HG03571 (cell line): Measurements from ENCODE around the gene RGS9.
"Not testable (repeated sequence)": the region's sequence is repeated elsewhere in the genome, so short reads cannot be mapped to it uniquely, and the experiment has no call there.

Source experiments
- ATAC-seq: cut with Tn5 transposase; IDR thresholded peaks from one replicate; pipeline ENCODE4 v1.9.1; 2021; ENCODE audit not compliant: unreplicated experiment

Gene RGS9

DNA sequence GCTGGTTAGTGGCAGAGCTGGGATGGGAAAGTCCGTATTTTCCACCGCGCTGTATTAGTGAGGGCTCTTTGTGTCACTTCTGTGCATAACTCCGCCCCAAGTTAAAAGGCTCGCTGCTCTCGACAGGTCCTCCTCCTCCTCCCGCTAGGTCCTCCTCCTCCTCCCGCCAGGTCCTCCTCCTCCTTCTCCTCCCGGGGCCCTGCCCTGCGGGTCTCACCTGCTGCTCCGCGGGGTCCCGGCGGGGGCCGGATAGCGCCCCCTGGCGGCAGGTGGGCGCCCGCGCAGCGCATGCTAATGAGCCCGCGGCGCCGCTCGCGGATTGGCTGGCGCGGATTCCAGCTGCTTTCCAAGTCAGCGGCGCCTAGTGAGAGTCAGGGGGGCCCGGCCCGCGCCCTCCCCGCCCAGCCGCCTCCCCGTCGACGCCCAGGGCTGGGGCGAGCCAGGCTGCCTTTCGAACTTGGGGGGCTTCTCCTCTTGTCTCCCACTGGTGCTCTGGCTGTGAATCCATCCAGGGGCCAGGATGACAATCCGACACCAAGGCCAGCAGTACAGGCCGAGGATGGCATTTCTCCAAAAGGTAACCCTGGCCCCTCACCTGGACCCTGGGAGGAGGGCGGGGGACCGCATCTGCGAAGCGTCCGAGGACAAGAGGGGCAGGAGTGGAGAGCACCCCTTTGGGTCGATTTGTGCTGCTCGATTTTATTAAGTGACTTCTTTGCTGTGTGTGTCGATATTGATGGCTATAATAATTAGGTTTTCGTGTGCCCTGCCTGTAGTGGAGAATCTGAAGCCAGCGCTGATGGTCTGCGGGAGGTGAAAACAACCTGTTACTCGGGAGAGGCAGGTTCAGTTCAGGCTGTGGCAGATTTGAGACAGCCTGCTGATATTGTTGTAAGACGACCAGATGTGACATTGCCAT lies at the start of gene RGS9:
Gene RGS9, plus strand, starts transcription at position 350 of the 919 bp plus-strand sequence. Its CDS starts 171 bp downstream, at position 521.
- peak; percentile 87 for ATAC-seq

DNA sequence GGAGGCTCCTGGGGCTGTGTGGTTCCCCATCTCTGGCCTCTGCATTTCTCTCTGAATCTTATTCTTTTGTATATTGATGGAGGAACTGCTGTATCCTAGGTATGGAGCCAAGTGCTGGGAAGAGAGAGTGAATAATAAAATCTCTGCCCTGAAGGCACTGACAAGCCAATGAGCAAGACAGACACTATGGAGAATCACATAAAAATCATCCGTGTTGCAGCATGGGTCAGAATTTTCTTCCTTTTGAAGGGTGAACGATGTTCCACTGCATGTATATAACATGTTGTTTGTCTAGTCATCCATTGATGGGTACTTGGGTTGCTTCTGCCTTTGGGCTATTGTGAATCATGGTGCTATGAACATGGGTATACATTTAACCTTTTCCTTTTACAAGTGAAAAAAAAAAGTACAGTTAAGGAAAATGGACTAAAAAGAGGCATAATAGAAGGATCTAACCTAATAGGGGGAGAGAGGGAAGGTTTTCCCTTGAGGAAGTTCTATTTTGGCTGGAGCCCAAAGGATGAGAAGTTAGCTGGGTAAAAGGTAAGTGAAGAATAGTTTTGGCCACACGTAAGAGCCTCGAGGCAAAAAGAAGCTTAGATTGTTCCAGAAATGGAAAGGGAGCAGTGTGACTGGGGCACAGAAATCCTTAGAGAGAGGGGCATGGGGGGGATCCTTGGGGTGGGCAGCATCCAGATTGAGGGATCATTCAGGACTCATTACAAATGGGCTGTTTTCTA lies 48.4 kb upstream of the RGS9 start:
- no peak for ATAC-seq

DNA sequence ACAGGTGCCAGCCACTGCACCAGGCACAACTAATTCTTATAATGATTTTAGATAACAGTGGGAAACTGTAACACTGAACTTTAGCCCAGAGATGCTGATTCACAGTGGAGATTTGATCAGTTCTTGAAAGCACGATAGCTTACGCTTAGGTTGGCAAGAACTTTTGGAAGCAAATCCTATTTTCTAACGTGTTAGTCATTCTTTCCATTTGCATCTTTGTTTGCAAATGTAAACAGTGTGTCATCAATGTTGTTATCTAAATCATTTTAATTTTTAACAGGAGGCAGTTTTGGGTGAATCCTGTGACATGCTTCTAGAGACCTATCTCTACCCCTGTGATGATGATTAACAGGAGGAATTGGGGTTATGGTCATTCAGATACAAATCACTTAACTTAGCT lies 44.9 kb upstream of the RGS9 start:
- no peak for ATAC-seq

DNA sequence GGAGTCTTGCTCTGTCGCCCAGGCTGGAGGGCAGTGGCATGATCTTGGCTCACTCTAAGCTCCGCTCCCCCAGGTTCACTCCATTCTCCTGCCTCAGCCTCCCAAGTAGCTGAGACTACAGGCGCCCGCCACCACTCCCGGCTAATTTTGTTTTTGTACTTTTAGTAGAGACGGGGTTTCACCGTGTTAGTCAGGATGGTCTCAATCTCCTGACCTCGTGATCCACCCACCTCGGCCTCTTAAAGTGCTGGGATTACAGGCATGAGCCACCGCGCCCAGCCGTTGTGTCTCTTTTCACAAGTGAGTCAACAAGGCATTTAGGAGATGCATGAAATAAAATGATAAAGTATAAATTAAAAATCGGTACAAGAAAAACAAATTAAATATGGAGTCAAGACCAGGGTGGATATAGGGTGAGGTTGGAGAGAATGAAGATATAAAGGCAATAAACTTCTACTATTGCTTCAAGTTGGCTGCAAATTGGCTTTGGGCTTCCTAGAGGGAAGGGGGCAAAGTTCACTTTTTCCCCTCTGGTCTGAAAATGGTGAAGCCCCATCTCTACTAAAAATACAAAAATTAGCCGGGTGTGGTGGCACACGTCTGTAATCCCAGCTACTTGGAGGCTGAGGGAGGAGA lies 44.3 kb upstream of the RGS9 start:
- ATAC-seq, result not testable (repeated sequence)

DNA sequence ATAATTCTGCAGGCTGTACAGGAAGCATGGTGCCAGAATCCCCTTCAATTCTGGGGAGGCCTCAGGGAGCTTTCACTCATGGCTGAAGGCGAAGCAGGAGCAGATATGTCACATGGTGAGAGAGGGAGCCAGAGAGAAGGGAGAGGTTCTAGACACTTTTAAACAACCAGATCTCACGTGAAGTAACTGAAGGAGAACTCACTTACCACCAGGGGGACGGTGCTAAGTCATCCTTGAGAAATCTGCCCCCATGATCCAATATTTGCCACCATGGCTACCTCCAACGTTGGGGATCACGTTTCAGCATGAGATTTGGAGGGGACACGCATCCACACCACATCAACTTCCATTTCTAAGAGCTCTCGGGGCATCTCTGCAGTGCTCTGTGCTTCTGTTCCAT lies 43.2 kb upstream of the RGS9 start:
- no peak for ATAC-seq

DNA sequence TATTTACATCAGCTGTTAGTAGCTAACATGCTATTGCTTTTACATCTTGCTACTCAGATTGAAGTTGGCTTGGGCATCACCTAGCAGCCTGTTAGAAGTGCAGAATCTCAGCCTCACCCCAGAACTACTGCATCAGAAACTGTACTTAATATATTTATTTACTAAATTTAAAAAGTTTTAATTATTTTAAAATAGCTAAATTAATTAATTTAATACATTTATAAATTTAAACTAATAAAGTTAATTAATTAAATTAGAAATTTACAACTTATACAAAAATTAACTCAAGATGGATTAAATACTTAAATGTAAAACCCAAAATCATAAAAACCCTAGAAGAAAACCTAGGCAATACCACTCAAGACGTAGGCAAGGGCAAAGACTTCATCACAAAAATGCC lies 41.7 kb upstream of the RGS9 start:
- ATAC-seq, result no peak

DNA sequence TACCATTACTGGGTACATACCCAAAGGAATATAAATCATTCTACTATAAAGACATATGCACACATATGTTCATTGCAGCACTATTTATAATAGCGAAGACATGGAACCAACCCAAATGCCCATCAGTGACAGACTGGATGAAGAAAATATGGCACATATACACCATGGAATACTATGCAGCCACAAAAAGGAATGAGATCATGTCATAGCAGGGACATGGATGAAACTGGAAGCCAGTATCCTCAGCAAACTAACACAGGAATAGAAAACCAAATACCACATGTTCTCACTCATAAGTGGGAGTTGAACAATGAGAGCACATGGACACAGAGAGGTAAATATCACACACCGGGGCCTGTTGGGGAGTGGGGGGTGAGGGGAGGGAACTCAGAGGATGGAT lies 40.8 kb upstream of the RGS9 start:
- ATAC-seq, result not testable (repeated sequence)

DNA sequence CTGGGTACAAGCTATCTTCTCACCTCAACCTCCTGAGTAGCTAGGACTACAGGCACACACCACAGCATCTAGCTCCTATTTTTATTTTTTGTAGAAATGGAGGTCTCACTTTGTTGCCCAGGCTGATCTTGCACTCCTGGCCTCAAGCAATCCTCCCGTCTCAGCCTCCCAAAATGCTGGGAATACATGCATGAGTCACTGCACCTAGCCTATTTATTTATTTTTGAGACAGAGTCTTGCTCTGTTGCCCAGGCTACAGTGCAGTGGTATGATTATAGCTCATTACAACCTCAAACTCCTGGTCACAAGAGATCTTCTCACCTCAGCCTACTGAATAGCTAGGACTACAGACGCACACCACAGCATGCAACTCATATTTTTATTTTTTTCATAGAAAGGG lies 40.1 kb upstream of the RGS9 start:
- no peak for ATAC-seq

DNA sequence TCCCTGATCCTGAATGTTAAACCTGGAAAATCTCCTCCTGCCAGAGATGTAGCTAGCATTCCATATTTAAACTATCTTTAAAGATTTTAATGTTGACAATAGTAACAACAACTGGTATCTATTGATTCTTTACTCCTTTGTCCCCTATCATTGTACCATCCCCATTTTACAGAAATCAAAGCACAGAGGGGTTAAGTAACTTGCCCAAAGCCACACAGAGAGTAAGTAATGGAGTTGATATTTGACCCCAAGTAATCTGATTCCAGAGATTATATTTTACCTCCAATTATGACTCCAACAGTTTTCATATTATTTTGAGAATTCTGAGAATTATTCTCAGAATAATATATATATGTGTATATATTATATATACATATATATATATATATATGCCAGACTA lies 37.7 kb upstream of the RGS9 start:
- no peak for ATAC-seq

DNA sequence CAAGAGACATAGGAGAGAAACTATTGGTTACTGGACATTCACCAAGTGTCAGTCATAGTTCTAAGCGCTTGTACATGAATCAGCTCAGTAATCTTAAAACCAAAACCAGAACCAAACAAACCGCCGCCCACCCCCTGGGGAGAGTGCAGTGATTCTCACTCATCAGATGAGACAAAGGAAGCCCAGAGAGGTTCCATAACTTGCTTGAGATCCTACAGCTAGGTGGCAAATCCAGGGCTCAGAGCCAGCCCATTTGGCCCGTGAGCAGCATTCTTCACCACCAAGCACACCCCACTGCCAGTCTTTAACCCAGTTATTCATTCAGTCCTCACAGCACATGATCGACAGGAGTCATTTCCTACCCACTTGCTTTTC lies 37.2 kb upstream of the RGS9 start:
- ATAC-seq, result peak; percentile 88

DNA sequence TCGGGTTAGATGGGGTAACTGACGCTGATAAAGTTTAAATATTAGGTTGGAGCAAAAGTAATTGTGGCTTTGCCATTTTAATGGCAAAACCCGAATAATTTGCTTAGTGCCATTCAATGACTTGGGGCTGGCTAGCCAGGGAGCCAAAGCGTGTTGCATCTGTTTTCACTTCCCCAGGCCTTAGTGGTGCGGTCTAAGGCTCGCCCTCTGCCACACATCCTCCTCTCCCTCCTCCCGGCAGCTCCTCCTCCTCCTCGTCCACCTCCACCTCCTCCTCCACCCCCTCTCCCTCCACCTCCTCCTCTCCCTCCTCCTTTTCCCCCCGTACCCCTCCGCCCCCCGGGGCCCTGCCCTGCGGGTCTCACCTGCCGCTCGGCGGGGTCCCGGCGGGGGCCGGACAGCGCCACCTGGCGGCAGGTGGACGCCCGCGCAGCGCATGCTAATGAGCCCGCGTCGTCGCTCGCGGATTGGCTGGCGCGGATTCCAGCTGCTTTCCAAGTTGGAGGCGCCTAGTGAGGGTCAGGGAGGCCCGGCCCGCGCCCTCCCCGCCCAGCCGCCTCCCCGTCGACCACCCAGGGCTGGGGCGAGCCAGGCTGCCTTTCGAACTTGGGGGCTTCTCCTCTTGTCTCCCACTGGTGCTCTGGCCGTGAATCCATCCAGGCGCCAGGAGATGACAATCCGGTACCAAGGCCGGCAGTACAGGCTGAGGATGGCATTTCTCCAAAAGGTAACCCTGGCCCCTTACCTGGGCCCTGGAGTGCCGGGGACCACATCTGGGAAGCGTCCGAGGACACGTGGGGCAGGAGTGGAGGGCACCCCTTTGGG lies 36.6 kb upstream of the RGS9 start:
- peak; percentile 80 for ATAC-seq

DNA sequence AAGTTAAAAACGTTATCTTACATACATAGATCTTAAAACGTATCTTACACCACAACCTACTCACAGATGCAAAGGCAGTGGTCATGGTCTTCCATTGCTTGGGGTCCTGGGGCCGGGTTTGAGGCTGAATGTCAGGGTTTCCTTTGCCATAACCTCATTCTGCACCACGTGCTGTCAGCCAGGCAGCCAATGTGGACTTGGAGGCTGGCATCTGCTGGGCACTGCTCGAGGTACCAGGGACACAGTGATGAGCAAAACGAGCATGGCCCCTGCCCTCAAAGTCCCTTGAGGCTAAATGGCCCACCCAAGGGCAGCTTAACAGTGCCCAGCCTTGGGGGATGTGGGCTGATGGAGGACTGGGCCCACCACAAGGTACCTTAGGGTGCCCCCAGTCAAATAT lies 35.8 kb upstream of the RGS9 start:
- ATAC-seq, result no peak

DNA sequence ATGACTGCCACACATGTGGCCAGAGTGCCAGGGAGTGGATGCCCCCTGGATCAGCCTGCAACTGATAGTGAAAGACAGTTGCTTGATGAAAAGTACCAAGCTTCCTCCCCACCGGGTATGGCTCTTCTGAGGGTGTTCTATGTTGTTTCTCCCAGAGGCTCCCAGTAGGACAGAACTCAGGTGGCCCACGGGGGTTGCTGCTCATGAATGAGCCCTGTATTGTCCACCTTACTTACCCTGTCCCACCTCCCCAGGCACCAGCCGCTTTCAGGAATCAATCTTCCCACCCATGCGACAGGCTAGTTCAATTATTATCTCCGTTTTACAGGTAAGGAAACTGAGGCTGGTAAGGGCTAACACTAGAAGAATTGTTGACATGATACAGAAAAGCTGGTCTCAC lies 34.9 kb upstream of the RGS9 start:
- ATAC-seq, result no peak

DNA sequence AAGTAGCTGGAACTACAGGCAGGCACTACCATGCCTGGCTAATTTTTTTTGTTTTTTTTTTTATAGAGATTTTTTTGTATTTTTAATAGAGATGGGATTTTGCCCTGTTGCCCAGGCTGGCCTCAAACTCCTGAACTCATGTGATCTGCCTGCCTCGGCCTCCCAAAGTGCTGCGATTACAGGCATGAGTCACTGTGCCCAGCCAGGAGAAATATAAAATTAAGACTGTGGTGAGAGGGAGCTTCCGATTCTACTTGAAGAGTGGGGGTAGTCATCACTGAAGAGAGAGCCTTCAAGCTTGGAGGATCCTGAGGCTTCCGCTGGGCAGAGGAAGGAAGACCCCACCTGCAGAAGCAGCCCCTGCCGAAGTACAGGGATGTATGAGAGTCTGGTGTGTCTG lies 34.4 kb upstream of the RGS9 start:
- ATAC-seq, result no peak

DNA sequence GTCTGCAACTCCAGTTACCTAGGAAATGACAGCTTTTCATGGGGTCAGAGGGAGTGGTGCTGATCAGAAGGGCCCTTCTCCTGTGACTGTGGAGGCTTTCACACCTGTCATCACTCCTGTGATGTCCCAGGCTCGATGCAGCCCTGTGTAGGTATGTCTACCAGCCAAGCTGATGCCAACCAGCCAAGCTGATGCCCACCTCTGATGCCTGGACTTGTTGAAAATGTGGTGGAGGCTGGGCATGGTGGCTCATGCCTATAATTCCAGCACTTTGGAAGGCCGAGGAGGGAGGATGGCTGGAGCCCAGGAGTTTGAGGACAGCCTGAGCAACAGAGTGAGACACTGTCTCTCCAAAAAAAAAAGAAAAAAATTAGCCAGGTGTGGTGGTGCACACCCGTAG lies 33.7 kb upstream of the RGS9 start:
- no peak for ATAC-seq

DNA sequence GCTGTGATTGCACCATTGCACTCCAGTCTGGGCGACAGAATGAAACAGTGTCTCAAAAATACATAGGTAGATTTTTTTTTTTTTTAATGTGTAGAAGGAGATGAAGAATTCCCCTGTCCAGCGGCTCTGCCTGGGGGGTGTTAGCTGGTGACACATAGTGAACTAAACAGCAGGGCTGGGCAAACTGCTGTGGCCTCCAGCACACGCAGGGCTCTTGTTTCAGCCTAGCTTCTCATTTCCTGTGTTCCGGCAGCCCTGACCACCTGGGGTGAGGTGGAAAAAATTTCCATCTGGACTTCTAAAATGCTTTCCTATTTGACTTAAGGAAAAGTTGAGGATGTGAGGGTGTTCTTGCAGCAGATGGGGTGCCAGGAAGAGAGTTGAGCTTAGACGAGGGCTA lies 33.3 kb upstream of the RGS9 start:
- ATAC-seq, result no peak

DNA sequence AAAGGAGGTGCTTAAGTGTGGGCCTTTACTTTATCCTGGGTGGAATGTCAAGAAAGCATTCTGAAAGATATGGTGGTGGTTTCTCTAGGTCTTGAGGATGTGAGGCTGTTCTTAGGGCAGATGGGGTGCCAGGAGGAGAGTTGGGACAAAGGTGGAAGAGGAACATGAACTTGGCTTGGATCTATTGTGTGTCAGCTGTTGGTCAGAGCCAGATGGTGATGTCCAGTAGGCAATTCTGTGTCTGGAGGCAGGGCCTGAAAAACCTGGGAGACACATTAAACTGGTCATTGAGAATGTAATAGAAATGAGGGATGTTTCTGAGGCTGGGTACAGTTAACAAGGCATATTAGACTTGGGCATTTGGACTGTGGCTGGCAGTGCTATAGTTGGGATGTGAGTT lies 32.6 kb upstream of the RGS9 start:
- no peak for ATAC-seq

DNA sequence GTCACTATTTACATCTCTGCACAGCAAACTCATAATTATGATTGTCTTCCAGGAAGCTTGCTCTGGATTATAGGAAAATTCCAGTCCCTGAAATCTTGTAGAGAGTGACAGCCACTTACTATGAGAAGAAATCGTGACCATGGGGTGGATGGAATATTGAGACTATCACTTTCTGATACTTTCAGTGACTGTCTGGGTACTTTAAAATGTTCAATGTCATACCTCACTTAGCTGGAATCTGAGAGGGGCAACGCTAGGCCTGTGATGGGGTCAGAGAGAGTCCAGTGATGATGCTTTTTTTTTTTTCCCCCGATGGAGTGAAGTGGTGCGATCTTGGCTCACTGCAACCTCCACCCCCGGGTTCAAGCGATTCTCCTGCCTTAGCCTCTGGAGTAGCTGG lies 32.2 kb upstream of the RGS9 start:
- no peak for ATAC-seq

DNA sequence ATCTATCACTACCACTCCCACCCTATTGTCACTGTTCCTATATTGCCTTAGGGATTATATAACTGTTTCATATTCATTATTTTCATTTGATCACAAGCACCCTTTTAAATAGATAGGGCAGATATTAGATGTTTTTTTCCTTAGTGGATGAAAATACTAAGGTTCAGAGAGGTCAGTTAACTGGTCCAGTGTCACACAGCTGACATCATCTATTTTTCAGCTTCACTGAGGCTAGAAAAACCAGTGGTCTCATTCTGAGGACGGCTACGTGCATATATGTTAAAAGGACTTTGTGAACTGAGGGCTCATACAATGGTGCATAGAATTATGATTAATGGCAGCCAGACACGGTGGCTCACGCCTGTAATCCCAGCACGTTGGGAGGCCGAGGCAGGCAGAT lies 29.0 kb upstream of the RGS9 start:
- ATAC-seq, result no peak

DNA sequence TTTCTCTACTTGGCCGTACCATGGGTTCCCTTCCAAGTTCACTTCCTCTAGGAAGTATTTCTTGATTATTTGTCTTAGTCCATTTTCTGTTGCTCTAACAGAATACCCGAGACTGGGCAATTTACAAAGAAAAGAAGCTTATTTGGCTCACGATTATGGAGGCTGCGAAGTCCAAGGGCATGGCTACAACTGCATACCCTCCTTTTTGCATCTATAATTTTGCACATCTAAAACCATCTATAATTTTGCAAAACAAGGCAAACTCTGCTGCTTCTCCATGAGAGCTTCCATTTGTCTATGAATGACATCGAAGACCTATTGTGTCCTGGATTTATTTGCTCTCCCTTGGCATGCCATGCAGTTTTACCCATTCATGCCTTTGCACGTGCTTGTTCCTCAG lies 27.6 kb upstream of the RGS9 start:
- no peak for ATAC-seq
